Measurements from ENCODE around the gene SGCG.
"Not testable (repeated sequence)": the region's sequence is repeated elsewhere in the genome, so short reads cannot be mapped to it uniquely, and the experiment has no call there.

Gene SGCG

GRCh38 chr13:23205807-23206206, 25.0 kb downstream of the SGCG start:
- in situ Hi-C loops (cut with MboI; ENCODE audit: low sequenced_read_pairs): no loop called here

GRCh38 chr13:23212671-23213070, 31.9 kb downstream of the SGCG start:
- in situ Hi-C loops (cut with MboI; ENCODE audit: low sequenced_read_pairs): no loop called here

- in situ Hi-C loops (cut with MboI; ENCODE audit: low sequenced_read_pairs): no loop called here
Measured at GRCh38 chr13:23231241-23231640, 50.5 kb downstream of the SGCG start.

GRCh38 chr13:23235994-23236393, 55.2 kb downstream of the SGCG start:
- in situ Hi-C loops (cut with MboI; ENCODE audit: low sequenced_read_pairs): no loop called here

- in situ Hi-C loops (cut with MboI; ENCODE audit: low sequenced_read_pairs): no loop called here
Measured at GRCh38 chr13:23243066-23243465, 62.3 kb downstream of the SGCG start.

GRCh38 chr13:23248410-23248809, 67.6 kb downstream of the SGCG start:
- in situ Hi-C loops (cut with MboI; ENCODE audit: low sequenced_read_pairs): not testable (repeated sequence)

- in situ Hi-C loops (cut with MboI; ENCODE audit: low sequenced_read_pairs): no loop called here
Measured at GRCh38 chr13:23254506-23254905, 73.7 kb downstream of the SGCG start.

- in situ Hi-C loops (cut with MboI; ENCODE audit: low sequenced_read_pairs): no loop called here
Measured at GRCh38 chr13:23267571-23267970, 86.8 kb downstream of the SGCG start.

GRCh38 chr13:23268441-23268840, 87.7 kb downstream of the SGCG start:
- in situ Hi-C loops (cut with MboI; ENCODE audit: low sequenced_read_pairs): no loop called here

GRCh38 chr13:23271331-23271730, 90.6 kb downstream of the SGCG start:
- in situ Hi-C loops (cut with MboI; ENCODE audit: low sequenced_read_pairs): no loop called here

GRCh38 chr13:23273498-23273897, 92.7 kb downstream of the SGCG start:
- in situ Hi-C loops (cut with MboI; ENCODE audit: low sequenced_read_pairs): no loop called here

GRCh38 chr13:23279321-23279720, 98.5 kb downstream of the SGCG start:
- in situ Hi-C loops (cut with MboI; ENCODE audit: low sequenced_read_pairs): no loop called here

- in situ Hi-C loops (cut with MboI; ENCODE audit: low sequenced_read_pairs): no loop called here
Measured at GRCh38 chr13:23288564-23288963, 107.8 kb downstream of the SGCG start.

- in situ Hi-C loops (cut with MboI; ENCODE audit: low sequenced_read_pairs): no loop called here
Measured at GRCh38 chr13:23288995-23289394, 108.2 kb downstream of the SGCG start.

GRCh38 chr13:23289917-23290357, 109.2 kb downstream of the SGCG start:
- in situ Hi-C loops (cut with MboI; ENCODE audit: low sequenced_read_pairs): no loop called here

GRCh38 chr13:23292586-23292985, 111.8 kb downstream of the SGCG start:
- in situ Hi-C loops (cut with MboI; ENCODE audit: low sequenced_read_pairs): no loop called here

- in situ Hi-C loops (cut with MboI; ENCODE audit: low sequenced_read_pairs): not testable (repeated sequence)
Measured at GRCh38 chr13:23314837-23315236, 134.1 kb downstream of the SGCG start.

- in situ Hi-C loops (cut with MboI; ENCODE audit: low sequenced_read_pairs): no loop called here
Measured at GRCh38 chr13:23319883-23320224, 139.1 kb downstream of the SGCG start.

GRCh38 chr13:23320926-23321534, 140.3 kb downstream of the SGCG start:
- in situ Hi-C loops (cut with MboI; ENCODE audit: low sequenced_read_pairs): no loop called here

- in situ Hi-C loops (cut with MboI; ENCODE audit: low sequenced_read_pairs): no loop called here
Measured at GRCh38 chr13:23321535-23322241, 140.9 kb downstream of the SGCG start.

- in situ Hi-C loops (cut with MboI; ENCODE audit: low sequenced_read_pairs): no loop called here
Measured at GRCh38 chr13:23322353-23323336, 141.9 kb downstream of the SGCG start.
